Activated CD4-positive, alpha-beta T cell treated with anti-CD3 and anti-CD28 coated beads, Interleukin-2, Interleukin-6, amounts not matched to agents 100 ng/mL and 50 ng/mL, durations not matched to agents 16 hours and 8 hours (primary cell): Measurements from ENCODE around the gene HS1BP3.

ENCODE experiments used
- DNase-seq: peaks from one replicate; pipeline ENCODE4 v3.0.0-alpha.2; 2020

HS1BP3 gene

DNA sequence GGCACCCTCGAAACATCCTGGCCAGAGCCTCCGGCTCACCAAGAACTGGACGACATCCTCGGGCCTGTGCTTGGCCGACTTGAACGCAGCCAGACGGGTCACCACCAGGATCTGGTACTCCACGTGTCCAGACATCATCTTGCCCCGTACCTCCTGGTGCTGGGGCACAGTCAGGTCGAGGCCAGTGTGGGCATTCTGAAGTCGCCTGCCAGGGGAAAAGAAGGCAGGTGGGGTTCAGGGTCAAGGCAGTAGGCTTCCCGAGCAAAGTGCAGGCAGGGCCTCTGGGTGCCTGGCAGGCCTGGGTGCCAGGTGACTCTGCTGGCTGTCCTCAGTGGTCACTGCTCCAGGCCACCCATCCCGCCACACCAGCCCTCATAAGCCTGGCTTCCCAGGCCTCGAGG, 5.6 kb downstream of the HS1BP3 start:
- no peak for DNase-seq

DNA sequence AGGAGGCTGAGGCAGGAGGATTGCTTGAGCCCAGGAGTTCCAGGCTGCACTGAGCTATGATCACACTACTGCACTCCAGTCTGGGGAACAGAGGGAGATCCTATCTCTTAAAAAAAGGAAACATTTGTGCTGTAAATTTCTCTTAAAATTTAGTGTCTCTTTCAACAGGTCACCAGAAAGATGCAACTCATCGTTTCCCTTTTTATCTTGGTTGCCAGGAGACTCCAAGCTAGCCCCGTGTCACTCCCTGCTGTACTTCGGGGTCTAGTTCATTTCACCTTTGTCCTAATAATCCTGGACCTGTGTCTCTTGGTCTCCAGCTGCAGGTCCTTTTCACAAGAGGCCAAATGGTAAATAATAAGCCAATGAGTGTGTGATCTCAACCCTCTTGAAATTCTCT, 7.1 kb downstream of the HS1BP3 start:
- no peak for DNase-seq

DNA sequence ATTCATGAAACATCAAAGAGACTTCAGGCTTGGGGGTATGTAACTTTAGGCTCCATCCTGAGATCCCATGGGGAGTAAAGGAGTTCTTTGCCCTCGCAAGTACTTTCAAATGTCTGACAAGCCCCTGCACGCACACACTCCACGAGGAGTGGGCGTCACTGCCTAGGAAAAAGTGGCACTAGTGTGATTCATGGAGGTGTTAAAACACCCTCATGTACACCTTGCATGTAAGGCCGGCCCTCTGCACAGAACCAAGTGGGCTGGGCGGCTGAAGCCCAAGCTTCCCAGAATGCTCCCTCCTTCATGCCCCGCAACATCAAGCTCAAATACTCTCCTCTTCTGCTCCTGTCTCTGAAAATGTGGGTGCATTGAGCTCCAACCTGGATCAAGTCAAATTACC, 7.8 kb downstream of the HS1BP3 start:
- no peak for DNase-seq

DNA sequence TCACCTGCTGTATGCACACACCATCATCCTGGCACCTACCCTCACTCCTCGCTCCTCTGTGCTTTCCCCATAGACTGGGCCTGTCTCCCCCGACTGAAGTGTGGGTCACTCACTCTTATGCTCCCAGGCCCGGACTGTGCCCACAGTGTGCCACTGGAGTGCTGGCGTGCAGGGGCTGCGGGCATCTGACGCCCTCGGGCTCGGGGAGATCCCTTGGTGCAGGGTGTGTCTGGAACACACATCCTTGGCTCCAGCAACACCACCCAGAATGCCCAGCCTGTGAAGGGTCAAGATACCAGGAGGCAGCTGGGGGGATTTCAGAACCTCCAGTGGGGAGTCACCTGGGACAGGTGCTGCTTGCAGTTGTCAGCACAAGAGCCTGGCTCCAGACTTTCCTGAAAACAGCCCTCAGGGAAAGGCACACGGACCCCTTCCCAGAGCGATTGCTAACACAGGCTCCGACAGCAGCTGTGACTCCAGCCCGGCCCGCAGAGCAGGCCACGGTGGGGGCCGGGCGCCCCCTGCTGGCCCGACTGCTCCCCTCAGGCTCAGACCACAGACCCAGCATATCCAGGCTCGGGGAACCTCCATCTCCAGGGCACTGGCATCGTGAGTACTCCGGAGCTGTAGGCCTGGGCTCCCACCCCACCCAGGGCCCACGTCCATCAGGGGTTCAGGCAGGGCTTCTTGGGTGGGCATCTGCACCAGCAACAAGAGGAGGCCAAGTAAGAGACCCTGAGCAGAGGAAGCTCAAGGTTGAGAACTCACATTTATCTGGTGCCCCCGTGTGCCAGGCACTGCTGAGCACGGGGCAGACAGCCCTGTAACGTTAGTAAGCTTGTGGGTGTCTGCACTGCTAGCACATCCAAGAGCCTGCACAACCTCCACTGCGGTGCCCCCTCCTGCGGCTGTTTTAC, 8.6 kb downstream of the HS1BP3 start:
- DNase-seq = peak; percentile 85

DNA sequence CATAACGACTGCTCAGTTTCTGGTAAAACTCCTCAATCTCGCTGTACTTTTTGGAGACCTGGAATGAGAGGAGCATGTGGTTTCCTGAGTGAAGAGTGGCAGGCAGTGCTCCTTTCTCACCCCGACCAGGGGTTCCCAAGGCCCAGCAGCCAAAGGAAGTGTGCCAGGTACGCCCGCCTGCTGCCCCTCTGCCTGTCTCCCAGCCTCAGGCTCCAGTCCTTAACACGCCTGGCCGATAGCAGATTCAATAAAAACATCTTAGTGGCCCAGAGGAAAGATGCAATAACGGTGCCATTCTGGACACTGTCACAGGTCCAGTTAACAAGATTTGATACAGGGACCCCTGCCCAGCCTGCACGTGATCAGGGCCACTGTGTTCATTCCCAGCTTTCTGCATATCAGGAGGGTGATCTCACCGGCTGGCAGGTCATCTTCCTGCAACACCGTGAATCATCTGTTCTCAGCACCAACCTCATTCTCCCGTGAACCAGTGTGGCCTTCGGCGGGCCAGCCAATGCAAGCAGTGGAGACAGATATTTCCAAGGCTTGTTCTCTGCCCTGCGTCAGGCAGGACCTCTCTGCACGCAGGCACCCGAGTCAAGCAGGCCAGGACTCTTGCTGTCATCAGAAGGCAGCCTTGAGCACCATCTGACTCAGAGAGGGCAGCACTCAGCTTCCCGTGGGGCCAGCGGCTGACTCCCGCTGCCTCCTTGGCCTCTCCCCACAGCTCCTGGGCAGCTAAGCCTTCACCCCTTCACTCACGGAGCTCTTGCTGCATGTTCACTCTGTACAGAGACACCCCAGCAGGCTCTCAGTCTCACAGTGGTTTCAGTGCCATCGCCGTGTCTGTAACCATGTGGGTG, 9.5 kb downstream of the HS1BP3 start:
- no peak for DNase-seq

DNA sequence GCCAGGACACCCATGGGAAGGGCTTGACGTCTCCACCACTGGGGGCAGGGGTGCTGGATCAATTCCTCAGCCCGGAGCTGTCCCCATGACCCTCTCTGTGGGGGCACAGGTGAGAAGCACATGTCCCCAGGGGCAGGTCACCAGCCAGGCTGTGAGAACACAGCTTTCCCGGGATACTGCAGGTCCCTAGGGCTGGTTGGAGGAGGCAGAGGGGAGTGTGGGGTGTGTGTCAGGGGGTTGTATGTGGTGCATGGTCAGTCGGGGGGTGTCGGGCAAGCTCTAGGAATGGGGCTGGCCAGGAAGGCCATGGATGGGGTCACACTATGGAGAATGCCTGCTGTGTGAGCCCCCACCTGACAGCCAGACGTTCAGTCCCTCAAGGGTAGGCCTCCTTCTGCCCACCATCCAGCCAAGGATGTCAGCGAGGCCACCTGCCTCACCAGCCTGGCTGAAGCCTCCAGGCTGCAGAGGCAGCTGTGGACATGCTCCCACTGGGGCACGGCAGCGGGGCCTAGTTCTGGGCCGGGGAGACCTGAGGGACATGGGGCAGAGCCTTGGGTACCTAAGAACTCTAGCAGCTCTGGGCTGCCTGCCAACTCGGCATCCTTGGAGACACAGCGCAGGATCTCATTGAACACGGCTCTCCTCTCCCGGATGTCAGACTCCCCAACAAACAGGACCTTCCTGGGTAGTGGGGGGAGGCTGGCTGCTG, 10.3 kb downstream of the HS1BP3 start:
- DNase-seq = no peak

DNA sequence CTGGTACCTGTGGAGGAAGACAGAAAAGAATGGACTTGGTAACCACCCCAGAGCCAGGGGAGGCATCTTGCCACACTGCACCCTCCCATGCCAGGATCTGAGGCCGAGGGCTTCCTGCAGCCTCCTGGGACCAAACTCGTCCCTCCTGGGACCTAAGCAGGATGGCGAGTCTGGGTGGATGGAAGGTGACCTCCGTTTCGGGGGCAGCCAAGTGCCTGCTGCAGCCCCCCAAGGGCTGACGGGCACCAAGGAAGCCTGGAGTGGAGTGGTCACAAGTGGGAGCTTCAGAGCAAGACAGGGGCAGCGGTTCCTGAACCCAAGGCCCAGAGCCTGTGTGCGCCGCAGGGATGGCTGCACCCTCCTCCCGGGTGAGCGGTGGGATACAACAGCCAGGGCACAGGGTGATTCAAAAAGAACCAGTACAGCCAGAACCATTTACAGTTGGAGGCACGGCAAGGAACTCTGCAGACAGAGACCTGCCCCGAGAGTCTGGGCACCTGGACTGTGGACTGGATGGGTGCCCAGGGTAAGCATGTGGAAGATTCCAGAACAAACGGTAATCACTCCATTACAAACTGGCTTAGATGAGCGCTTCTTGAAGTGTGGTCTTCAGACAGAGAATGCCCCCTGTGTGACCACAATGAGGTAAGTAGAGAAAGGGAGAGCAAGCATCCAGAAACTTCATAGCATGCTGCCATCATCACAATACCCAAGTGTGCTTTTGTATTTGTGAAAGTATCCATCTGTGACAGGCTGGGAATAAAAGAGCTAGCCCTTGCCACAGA, 12.1 kb downstream of the HS1BP3 start:
- no peak for DNase-seq

DNA sequence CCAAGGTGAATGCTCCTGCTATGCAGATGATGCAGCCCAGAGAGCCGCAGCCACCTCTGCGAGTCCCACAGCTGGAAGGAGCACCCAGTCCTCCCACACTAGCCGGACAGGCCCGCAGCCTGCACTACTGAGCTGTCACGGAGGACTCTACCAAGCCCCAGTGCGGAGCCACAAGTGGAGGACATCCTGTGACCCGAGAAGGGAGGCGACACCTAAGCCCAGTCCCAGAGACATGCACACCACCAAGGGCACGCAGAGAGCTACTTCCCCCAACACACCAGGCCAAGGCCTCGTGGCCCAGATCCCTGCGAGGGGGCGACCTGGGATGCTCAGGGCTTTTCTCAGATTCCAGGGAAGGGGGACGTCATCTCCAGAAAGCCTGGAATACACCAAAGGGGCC, 12.9 kb downstream of the HS1BP3 start:
- no peak for DNase-seq

DNA sequence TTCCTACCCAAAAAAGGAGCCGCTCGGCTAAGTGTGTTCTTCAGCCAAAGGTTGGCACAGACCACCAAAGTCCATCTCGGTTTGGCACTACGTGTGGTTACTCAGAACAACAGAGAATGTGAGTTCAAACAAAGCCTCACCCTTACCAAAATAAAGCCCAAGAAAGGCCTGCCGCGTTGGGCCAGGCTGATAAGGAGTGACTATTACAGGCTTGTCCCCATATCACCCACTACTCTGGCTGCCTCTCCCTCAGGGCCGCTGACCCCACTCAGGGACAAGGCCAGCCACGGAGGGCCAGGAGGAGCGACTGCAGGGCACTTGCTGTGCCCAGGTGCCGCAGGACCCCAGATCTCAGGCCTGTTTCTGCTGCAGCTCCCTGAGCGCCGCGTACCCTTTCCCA, 13.8 kb downstream of the HS1BP3 start:
- no peak for DNase-seq

DNA sequence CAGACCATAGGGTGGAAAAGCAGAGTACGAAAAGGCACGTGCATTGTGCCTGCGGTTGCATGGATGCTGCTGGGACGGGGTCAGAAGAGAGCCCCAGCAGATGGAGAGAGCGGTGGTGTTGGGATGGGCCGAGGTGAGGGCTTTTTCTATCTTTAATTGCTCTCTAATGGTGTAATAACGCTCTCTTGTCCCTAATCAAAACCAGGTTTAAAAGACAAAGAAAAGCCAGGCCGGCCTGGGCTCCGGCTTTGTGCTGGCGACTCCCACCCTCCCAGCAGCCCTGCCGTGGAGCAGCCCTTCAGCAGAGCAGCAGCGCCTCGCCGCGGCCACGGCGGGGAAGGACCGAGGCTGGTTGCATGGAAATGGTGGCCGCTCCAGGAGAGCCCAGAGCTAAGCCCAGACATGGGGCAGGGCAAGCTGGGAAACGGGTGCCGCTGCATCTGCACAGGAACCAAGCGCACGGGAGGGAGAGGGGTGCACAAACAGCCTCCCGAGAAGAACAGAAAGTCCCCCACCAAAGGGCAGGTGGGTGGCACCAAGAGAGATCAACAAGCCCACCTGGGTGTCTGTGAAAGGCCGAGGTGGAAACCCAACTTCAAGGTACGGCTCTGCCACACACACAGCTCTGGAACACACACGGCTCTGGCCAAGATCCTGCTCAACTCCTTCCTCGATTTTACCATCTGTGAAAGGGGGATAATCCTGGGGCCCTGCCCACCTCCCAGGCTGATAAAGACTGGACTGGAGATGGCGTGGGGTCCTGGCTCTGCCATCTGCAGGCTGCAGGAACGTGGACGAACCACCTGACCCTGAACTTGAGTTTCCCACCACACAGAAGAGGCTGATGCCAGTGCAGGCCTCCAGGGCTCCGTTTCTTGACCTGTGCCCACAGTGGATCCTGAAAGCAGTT, 15.0 kb downstream of the HS1BP3 start:
- peak; percentile 64 for DNase-seq

DNA sequence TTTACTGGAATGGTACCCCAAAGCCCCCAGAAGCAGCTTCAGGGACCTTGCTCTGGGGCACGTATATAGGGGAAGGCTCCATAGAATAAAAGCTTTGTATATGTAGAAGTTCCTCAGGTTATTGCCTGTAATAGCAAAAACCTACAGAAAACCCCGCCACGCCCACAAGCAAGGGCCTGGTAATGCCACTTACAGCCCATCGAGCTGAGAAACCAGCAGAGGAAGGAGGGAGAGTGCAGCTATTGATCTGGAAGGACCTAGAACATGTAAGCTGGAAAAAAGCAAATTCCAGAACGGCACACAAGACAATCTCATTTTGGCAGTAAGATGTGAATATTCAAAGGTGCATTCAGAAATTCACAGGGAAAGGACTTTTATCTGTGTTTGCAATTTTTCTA, 15.8 kb downstream of the HS1BP3 start:
- DNase-seq = no peak

DNA sequence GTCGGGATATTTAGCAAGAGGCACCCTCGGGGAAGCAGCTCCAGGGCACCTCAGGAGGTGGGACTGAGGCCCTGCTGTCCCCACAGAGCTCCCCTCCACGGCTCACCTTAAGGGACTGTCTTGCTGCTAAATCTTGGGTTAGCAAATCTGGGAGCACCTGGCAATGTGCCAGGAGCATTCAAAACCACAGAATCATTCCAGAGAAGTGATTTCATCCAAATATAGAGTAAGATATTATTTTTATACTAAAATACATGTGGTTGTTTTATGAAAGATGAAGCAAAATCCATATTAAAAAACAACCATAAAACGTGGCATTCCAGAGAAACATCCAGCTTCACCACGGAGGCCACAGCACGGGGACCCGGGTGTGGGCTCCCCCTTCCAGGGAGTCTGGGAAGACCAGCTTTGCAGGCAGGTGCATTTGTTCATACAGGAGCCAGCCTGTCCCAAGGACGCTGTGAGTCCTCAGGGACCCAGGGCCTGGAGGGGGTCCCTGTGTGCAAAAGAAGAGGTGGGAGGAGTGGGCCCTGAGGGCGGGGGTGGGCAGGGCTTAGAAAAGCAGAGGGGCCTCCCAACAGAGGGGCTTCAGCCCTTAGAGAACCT, 16.3 kb downstream of the HS1BP3 start:
- no peak for DNase-seq

DNA sequence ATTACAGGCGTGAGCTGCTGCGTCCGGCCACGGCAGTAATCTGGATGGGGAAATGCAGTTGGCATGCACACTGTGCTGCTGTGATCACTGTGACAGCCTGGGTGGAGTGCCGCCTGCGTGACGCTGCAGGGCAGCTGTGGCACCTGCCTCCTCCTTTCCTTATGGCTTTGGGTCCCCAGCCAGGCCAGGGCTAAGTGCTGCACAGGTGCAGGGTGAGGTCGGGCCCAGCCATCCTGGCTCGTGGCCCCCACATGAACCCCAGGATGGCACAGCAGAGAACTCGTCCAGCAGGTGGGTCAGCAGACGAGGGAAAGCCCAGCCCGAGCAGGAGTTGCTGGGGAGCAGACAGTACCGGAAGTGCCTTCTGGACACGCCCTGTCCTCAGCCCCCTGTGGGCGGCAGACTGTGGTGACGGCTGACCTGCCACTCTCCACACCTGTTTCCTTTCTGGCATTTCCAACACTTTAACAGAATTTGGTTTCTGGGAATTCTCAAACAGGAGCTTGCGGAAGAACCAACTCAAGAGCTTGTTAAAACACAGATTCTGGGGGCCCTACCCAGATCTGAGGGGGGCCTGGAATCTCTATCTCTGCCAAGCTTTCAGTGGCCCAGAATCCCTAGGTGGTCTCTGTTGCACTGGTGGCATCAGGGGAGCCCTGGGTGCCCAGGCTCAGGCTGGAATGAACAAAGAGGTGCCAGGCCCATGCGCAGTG, 16.9 kb downstream of the HS1BP3 start:
- no peak for DNase-seq

DNA sequence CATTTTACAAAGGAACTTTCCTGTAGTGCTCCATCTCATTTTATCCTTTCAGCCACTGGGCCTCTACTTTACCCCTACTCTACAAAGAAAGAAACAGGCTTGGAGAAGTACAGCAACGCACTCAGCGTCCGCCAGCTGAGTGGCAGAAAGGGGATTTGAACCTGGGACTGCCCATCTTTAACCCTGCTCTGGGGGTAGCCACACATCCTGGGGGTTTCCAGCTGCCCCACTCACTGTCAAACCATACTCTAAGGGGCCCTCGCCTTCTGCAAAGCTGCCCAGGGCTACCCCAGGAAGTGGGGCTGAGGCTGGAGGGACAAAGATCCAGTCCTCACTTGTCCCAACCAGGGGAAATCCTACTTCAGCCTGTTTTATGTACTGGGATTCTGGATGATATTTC, 17.9 kb downstream of the HS1BP3 start:
- DNase-seq = no peak

DNA sequence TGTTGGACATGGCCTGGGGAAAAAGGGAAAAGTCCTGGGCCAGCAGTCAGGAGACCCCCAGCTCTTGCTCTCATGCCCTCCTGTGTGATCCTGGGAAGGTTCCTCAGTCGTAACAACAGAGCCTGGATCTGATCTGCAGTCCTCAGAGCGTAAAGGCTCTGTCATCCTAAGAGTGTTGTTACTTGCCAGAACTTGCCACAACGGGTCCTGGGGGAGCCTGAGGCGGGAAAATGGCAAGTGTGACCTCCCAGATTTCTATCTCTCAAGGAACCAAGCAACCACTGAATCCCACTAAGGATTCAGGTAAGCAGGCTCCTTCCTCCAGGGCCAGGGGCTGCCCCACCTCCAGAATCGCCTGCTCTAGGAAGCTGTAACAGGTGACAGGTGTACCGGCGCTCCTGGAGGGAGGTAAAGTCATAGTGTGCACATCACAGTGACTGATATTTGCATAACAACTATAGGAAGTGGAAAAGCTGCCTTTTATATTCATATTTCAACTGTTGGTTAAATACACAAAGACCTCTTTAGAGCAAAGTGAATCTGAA, 18.4 kb downstream of the HS1BP3 start:
- no peak for DNase-seq

DNA sequence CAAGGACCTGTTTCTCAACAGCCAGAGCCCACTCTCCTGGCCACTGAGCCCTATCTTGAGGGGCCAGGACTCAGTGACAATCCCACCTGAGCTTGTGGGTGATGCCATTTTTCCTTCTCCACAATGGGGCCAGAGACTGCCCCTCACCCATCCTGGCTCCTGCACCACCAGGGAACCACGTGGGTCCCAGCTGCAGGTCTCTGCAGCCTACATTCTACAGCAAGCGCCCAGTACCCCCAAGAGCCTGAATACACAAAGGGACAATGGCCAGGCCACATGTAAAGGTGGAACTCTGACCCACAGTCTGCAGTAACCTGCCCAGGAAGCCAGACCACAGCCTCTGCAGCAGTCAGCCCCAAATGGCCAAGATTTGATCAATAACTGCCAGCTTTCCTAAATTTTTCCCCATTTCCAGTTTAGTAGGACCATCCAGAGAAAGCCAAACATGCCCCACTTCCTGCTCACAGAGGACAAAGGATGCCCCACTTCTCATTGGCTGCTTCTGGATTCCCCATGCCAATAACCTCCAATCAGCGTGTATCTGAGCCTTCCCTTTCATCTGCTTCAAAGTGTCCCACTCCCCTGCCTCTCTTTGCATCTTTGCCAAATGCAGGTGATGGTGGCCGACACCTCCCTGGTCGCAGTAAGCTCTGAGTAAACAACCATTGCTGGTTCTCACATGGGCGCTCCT, 19.1 kb downstream of the HS1BP3 start:
- DNase-seq = no peak

DNA sequence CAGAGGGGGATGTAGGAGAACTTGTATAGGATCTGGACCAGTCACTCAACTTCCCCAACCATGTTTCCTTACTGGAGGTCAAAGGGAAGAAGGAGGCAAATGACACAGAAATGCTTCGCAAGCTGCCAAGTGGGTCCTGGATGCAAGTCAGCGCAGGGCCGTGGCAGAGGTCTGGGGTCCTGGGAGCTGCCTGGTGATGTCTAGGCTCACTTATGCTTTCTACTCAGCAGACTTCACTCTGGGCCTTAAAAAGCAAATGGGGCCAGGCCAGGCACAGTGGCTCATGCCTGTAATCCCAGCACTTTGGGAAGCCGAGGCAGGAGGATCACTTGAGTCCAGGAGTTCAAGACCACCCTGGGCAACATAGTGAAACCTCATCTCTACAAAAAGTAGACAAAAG, 19.9 kb downstream of the HS1BP3 start:
- DNase-seq = no peak

DNA sequence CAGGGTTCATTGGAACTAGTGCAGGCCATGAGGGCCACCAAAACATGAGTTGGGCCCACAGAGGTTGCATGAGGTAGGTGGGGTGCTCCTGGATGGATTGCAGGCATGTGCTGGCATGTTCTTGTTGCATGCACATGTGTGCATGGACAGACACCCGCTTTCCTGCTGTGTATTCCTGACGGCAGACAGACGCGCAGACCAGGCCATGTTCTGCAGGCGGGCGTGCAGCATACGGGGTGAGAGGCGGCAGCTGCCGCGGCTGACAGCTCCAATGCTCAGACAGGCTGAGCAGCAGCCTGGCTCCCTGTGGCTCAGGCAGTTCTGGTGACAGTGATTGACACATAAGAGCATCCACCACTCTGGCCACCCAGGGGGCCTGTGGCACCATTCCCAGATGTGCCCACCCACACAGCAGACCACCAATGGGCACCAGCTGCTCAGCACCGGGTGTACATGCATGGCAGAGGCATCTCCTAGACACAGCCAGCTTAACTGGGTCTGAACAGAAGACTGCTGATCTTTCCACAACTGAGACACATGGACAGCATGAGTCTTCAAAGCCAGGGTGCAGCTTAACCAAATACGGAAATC, 21.2 kb downstream of the HS1BP3 start:
- no peak for DNase-seq

DNA sequence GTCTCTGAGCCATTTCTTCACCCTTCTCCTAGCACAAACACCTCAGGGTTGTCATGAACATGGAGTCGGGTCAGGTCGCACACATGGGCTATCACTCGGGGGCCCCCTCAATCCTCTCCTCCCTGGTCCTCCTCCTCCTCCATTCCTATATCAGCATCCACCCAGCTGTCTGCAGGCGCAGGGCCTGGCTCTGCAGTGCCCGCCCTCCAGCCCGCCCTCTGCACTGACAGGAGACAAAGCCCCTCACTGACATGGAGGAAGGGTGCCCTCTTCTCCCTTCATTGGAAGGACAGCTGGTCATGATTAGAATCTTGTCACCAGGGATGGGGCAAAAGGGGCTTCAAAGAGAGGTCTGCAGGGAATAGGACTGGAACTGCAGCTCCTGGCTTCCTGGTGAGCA, 21.7 kb downstream of the HS1BP3 start:
- no peak for DNase-seq
